ENCODE measurements around the gene KEAP1. TPM values are rescaled to one million over a fixed set of nuclear protein-coding genes. Genes with fewer than 3 reads are reported as not detected.

KEAP1 gene
- total RNA-seq, 1 donor from 2014 or later = 102 TPM

- DNase-seq (ENCODE audit: low read depth) = no peak
Observed at GRCh38 chr19:10525636-10526035, 22.5 kb upstream of the KEAP1 start.

- DNase-seq (ENCODE audit: low read depth) = no peak
Observed at GRCh38 chr19:10523135-10523636, 20.0 kb upstream of the KEAP1 start.

DNA sequence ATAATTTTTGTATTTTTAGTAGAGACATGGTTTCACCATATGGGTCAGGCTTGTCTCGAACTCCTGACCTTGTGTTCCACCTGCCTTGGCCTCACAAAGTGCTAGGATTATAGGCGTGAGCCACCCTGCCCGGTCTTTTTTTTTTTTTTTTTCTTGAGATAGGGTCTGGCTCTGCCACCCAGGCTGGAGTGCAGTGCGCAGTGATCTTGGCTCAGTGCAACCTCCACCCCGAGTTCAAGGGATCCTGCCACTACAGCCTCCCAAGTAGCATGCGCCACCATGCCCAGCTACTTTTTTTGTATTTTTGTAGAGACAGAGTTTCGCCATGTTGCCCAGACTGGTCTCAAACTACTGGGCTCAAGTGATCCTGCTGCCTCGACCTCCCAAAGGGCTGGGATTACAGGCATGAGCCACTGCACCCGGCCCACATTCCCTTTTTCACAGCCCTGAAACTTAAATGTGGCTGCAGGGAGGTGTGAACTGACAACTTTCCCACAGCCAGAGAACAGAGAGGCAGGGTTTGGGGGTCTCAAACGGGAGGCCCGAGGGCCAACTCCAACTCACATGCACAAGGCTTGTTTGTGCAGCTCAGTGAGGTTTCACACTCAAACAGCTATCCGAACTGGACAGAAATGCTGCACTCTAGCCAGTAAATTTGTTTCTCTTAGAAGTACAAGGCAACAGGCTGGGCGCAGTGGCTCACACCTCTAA, 18.5 kb upstream of the KEAP1 start:
- no peak for DNase-seq (ENCODE audit: low read depth)

- no peak for DNase-seq (ENCODE audit: low read depth)
Observed at GRCh38 chr19:10520652-10521318, 17.6 kb upstream of the KEAP1 start.

DNA sequence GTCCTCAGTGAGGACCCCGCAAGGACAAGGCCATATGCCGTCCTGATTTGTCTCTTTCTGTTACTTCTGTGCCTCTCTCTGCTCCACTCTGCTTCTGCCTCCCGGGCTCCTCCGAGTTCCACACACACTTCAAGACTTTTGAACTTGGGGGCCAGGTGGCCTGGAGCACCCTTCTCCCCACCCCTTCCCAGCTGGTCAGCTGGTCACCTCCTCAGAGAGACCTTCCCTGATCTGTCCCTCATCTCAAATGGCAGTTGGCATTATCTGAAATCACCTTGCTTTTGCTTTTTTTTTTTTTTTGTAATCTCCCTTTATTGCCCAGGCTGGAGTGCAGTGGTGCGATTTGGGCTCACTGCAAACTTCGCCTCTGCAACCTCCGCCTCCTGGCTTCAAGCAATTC, 16.3 kb upstream of the KEAP1 start:
- no peak for DNase-seq (ENCODE audit: low read depth)

DNA sequence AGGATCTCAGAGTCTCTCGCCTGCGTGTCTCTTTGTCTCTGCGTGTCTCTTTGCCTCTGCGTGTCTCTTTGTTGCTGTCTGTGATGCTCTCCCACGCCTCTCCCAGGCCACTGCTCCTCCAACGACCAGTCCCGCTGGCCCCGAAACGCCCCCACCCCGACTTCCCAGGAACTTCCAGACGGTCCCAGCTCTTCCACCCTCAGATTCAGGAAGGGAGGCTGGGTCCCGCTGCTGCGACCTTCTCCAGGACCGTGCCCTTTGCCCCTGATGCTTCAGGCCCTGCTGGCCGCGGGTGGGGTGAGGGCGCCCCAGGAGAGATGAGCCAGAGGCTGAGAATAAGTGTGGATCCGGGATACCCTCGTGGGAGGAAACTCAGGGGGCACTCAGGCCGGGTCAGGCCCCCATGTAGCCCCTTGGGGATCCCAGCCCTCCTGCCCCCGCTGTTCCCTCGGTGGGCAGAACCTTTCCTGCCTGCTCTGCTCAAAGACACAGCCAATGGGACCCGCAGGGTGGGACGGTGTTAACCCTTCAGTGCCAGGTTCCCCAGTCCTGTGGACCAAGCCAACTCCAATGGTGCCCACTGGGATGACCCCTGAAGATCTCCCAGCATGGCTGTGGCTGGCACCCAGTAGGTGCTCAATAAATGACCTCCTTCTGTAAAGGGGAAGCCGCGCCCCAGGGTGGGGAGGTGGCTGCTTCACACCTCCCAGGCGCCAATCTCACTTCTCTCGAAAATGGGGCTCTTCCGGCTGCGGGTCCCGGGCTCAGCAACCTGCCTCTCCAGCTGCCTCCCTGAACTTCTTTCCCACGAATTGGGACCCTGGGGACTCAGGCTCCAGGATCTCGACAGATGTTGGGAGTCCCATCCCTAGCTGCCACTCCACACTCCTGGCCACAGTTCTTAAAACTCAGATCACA, 15.5 kb upstream of the KEAP1 start:
- no peak for DNase-seq (ENCODE audit: low read depth)

- no peak for DNase-seq (ENCODE audit: low read depth)
Observed at GRCh38 chr19:10517760-10518443, 14.7 kb upstream of the KEAP1 start.

DNA sequence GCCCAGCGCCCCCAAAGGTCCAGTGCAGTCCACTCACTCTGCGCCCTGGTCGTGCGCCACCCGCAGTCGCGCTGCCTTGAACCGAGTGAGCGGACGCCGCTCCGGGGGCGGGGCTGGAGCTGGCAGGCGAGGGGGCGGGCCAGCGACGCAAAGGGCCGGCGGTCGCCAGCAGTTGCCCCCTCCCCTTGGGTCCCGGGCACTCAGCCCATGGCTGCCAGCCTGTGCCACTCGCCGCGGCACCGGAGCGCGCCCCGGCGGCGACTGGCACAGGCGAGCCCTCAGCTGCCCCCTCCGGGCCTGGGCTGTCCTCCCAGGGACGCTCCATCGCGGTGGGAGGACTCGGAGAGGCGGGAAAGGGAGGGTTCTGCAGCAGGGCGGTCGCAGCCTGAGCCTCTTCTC, 14.2 kb upstream of the KEAP1 start, which contains the start of gene S1PR5:
S1PR5 (minus strand) TSS at position 87 of the 399 bp plus-strand sequence. CDS start 2,436 bp downstream, outside the sequence.
- DNase-seq (ENCODE audit: low read depth) = no peak

GRCh38 chr19:10516671-10517286, 13.6 kb upstream of the KEAP1 start:
- no peak for DNase-seq (ENCODE audit: low read depth)

DNA sequence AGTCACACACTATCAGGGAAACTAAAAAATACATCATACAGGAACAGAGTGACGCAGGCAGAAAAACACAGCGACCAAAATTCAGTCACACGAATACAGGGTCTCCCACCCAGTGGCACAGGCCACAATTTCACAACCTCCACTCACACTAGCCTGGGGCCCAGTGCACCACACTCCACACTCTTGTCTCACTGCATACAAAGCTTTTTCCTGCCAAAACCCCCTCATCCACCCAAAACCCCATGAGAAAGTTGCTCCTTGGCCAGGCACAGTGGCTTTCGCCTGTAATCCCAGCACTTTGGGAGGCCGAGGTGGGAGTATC, 12.9 kb upstream of the KEAP1 start:
- DNase-seq (ENCODE audit: low read depth) = no peak

DNA sequence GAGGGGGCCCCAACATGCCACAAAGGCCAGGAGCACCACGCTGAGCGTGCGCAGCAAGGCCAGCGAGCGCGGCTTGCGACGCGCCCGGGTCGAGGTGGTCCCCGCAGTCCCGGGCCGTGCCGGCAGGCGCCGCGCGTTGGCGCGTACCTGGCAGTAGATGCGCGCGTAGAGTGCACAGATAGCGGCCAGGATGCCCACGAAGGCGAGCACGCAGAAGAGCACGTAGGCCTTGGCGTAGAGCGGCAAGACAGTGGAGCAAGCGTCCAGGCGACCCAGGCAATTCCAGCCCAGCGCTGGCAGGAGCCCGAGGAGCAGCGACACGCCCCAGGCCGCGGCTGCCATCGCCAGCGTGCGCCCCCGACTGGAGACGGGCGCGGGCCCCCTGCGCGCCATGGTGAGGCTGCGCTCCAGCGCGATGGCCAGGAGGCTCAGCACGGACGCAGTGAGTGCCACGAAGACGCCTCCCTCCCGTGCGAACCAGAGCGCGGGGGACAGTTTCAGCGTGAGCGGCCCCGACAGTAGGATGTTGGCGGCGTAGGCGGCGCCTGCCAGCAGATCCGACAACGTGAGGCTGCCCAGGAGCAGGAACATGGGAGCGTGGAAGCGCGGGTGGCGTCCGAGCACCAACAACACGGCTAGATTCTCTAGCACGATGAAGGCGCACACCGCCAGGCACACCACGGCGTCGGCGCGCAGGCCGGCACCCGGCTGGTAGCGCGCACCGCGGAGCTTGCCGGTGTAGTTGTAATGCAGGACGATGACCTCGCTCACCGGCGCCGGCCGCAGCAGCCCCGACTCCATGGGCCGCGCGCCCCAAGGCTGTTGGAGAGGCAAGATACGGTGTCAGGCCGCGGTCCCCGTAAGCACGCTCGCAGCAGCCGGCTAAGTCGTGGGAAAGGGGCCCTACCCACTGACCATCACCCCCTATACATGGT, 11.3 kb upstream of the KEAP1 start:
- no peak for DNase-seq (ENCODE audit: low read depth)

- DNase-seq (ENCODE audit: low read depth) = no peak
Observed at GRCh38 chr19:10513223-10513622, 10.1 kb upstream of the KEAP1 start.

DNA sequence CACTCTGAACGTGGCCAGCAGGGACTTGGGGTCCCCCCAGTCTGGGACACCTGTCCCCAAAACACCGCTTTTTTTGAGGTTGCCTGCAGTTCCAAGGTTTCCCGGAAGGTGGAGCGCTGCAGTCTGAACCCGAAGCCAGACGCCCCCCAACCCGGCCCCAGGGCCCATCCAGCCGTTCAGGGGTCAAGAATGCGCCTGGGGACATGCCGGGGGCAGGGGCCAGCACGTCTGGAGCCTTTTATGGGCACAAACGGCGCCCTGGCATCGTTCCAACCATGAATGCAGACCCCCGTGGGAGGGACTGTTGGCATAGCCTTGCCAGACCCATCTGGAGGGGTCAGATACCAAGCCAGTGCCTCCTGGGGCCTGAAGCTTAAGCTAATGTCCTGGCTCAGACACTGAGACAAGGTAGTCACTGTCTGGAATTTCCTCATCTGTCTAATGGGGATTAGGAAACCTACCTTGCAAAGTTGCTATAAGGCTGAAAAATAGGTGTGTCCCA, 7.2 kb upstream of the KEAP1 start:
- no peak for DNase-seq (ENCODE audit: low read depth)

DNA sequence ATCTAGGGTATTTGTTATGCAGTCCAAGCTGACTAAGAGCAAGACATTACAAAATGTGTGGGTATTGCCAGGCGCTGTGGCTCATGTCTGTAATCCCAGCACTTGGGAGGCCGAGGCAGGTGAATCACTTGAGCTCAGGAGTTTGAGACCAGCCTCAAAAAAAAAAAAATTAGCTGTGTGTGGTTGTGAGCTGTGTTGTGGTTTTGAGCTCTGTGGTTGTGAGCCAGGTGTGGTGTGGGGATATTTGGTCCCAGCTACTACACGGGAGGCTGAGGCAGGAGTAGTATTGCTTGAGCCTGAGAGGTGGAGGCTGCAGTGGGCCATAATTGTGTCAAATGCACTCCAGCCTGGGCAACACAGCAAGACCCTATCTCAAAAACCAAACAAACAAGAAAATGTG, 5.6 kb upstream of the KEAP1 start:
- no peak for DNase-seq (ENCODE audit: low read depth)

- DNase-seq (ENCODE audit: low read depth) = no peak
Observed at GRCh38 chr19:10508036-10508435, 4.9 kb upstream of the KEAP1 start.

DNA sequence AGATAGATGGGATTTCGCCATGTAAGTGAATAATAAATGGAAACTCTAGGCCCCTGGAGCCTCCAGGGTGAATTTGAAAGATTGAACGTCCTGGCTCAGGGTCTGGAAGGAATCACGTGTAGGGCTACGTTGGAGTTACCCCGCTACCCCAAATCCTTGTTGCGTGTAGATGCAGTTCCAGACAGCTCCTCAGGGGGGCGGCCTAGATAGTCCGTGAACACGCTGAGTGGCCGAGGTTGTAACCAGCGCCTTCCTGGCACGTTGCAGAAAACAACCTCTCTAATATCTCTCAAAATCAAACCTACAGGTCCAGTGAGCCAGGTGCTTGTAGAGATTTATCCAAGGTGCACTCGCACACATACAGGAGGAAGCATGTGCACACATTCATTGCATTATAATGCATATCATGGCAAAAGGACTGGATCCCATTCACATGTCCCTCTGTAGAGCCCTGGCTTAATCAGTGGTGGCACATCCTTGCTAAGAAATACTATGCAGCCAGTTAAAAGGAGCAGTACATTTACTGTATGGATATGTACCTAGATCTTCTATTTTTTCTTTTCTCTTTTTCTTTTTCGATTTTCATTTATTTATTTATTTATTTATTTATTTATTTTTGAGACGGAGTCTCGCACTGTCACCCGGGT, 2.5 kb upstream of the KEAP1 start:
- DNase-seq (ENCODE audit: low read depth) = peak; percentile 36

DNA sequence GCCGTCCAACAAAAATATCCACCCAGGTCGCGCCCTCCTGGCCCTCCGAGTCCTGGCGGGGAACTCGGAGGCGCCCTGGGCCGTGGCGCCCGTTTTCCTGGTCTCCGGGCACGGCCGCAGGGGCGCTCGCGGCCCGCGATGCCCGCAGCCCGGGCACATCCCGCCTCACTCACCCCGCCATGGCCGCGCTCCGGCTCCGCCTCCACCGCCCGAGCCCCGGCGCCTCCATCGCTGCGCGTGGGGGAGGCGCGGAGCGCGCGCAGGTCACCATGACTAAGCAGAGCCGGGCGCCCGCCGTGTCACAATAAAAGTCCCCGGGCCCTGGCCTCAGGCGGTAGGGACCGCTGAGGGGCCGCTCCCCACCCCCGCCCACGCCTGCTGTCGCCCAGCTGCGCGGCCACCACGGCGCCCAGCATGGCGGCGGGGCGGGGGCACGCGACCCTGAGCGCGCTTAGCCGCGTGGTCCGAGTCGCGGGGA, 593 bp downstream of the KEAP1 start:
- DNase-seq (ENCODE audit: low read depth) = peak; percentile 93

DNA sequence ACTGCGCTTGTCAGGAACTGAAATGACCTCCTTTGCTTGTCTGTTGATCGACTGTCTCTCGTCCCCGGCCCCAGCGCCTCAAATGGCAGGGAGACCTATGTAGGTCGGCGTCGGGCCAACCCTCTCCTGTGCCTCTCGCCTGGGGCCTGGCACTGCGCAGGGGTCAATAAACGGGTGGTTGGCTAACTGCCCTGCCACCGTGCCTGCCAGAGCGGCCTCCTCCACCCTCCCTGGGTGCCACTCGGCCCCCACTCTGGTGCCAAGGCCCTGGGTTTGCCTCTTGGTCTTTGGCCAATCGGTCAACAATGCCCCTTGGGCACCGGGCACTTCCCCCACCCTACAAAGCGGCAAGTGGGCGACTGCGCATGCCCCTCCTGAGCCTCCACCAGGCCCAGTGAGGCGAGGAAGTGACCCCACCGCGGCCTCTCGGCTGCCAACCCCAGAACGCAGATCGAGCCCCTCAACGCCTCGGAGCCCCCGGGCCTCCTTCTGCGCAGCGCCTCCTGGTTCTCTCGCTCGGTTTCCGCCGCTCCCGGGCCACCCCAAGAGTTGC, 1.1 kb downstream of the KEAP1 start:
- peak; percentile 86 for DNase-seq (ENCODE audit: low read depth)

DNA sequence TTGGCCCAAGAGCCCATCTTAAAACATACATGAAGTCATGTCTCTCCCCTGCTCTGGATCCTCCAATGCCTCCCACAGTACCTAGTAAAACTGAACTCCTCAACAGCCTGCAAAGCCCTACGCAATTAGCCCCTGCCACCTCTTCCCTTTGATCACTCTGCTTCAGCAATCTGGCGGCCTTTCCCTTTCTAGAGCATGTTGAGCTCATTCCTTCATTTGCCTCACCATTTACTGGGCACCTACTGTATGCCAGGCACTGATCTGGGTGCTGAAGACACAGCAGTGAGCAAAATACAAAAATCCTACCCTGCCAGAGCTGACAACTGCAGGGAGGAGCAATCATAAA, 2.9 kb downstream of the KEAP1 start:
- DNase-seq (ENCODE audit: low read depth) = no peak
